Right atrium auricular region (tissue), 2 donors: ENCODE measurements around the gene ZBTB40. TPM values are rescaled to one million over a fixed set of nuclear protein-coding genes. Genes with fewer than 3 reads are reported as not detected.

ENCODE experiments used
- DNase-seq: peaks from one replicate; pipeline ENCODE4 v3.0.0-alpha.2; 2019; ENCODE audit warnings: low spot score
- H3K27ac ChIP-seq, 2 donors: fragments of 200-600 bp; sonication (generic); 1 replicate in 1 of 2; 2 replicates in 1 of 2; pipeline ENCODE4 v1.5.1; 2016 to 2019
- H3K27me3 ChIP-seq, 2 donors: fragments of 200-600 bp; sonication (generic); one replicate each; pipeline versions ENCODE4 v1.5.1 to v1.6.0; 2017 to 2019
- H3K36me3 ChIP-seq: fragments of 200-600 bp; sonication (generic); one replicate; pipeline ENCODE4 v1.5.1; 2016
- H3K4me1 ChIP-seq, 2 donors: fragments of 200-600 bp; sonication (generic); one replicate each; pipeline versions ENCODE4 v1.5.1 to v1.6.0; 2017 to 2019
- H3K4me3 ChIP-seq, 2 donors: fragments of 200-600 bp; sonication (generic); 1 replicate in 1 of 2; 2 replicates in 1 of 2; pipeline ENCODE4 v1.5.1; 2017 to 2019; ENCODE audit warnings: mild to moderate bottlenecking in 1 of 2, moderate library complexity in 1 of 2
- H3K9me3 ChIP-seq, 2 donors: fragments of 200-600 bp; sonication (generic); one replicate each; pipeline ENCODE4 v1.5.1; 2019
- CTCF ChIP-seq, 2 donors: fragments of 200-600 bp; sonication (generic); IDR thresholded peaks; one replicate each; pipeline ENCODE4 v1.5.1; 2019; ENCODE audit warnings: antibody characterized with exemption in 2 of 2
- total RNA-seq, 2 donors: library from RNA; depleted of rRNA; stranded (reverse); fragments of >200 nt; gene quantifications; one replicate each; pipeline ENCODE4 v1.1.0, GENCODE V29; 2016

Gene ZBTB40
- total RNA-seq, 2 donors from 2014 or later = 10.4 to 12.5 TPM

GRCh38 chr1:22553104-22553880 lies 101.6 kb downstream of the ZBTB40 start:
- no peaks in the 10 kb centered on the region for H3K36me3 ChIP-seq
- H3K4me1 ChIP-seq = peaks cover 0 to 8% of the 10 kb centered on the region in 2 donors
- TF ChIP-seq CTCF (IDR thresholded peaks at IDR 0.05) = no peak
- no peaks in the 10 kb centered on the region for H3K9me3 ChIP-seq
- no peak overlapping the region for H3K4me3 ChIP-seq
- DNase-seq = no peak
- no peaks in the 10 kb centered on the region for H3K27me3 ChIP-seq
- no peak overlapping the region for H3K27ac ChIP-seq

- no peaks in the 10 kb centered on the region for H3K27me3 ChIP-seq
- H3K4me1 ChIP-seq = peaks cover 0 to 8% of the 10 kb centered on the region in 2 donors
- H3K36me3 ChIP-seq = no peaks in the 10 kb centered on the region
- H3K9me3 ChIP-seq = no peaks in the 10 kb centered on the region
- H3K4me3 ChIP-seq = no peak overlapping the region
- no peak for DNase-seq
- H3K27ac ChIP-seq = no peak overlapping the region
- no peak for TF ChIP-seq CTCF (IDR thresholded peaks at IDR 0.05)
These were observed 102.4 kb downstream of the ZBTB40 start for GRCh38 chr1:22553991-22554522.

- Histone ChIP-seq H3K4me1 (peaks cover 0 to 8% of the 10 kb centered on the region in 2 donors), H3K27ac (no peak overlapping the region), H3K9me3 (no peaks in the 10 kb centered on the region), H3K27me3 (no peaks in the 10 kb centered on the region), H3K36me3 (no peaks in the 10 kb centered on the region), H3K4me3 (no peak overlapping the region)
- DNase-seq = no peak
- no peak for TF ChIP-seq CTCF (IDR thresholded peaks at IDR 0.05)
These were observed 103.7 kb downstream of the ZBTB40 start for GRCh38 chr1:22555371-22555656.

GRCh38 chr1:22556391-22557104 lies 104.9 kb downstream of the ZBTB40 start:
- H3K4me3 ChIP-seq = no peak overlapping the region
- no peak for DNase-seq
- peaks cover 0 to 8% of the 10 kb centered on the region in 2 donors for H3K4me1 ChIP-seq
- H3K9me3 ChIP-seq = no peaks in the 10 kb centered on the region
- no peak for TF ChIP-seq CTCF (IDR thresholded peaks at IDR 0.05)
- H3K27me3 ChIP-seq = no peaks in the 10 kb centered on the region
- no peak overlapping the region for H3K27ac ChIP-seq
- no peaks in the 10 kb centered on the region for H3K36me3 ChIP-seq

GRCh38 chr1:22557341-22557950 lies 105.8 kb downstream of the ZBTB40 start:
- TF ChIP-seq CTCF (IDR thresholded peaks at IDR 0.05) = no peak
- DNase-seq = no peak
- Histone ChIP-seq H3K4me1 (peaks cover 0 to 8% of the 10 kb centered on the region in 2 donors), H3K27ac (no peak overlapping the region), H3K9me3 (no peaks in the 10 kb centered on the region), H3K36me3 (no peaks in the 10 kb centered on the region), H3K4me3 (no peak overlapping the region), H3K27me3 (no peaks in the 10 kb centered on the region)
